ENCODE data around the gene CYBB. TPM values are rescaled to one million over a fixed set of nuclear protein-coding genes. Genes with fewer than 3 reads are reported as not detected.

The CYBB gene
- total RNA-seq, 2 experiments from 2014 or later = 1.6 TPM

GRCh38 chrX:37813570-37813969, 33.7 kb downstream of the CYBB start:
- Mint-ChIP-seq H3K9me3 (no peaks in the 10 kb centered on the region), H3K4me1 (ENCODE audit: low read depth) (no peaks in the 10 kb centered on the region), H3K4me3 (no peak overlapping the region), H3K27me3 (no peaks in the 10 kb centered on the region), H3K36me3 (ENCODE audit: low read depth) (no peaks in the 10 kb centered on the region), H3K27ac (no peak overlapping the region)
- no peak overlapping the region for H3K4me3 ChIP-seq (ENCODE audit: low read length)
- ATAC-seq (ENCODE audit: poor library complexity) = no peak
- ChIA-PET POLR2A (no interaction called here), CTCF (no interaction called here)
- intact Hi-C loops (cut with DNase I, micrococcal nuclease) = no loop called here
- H3K27me3 ChIP-seq (ENCODE audit: control insufficient read depth in 1 of 2, insufficient read depth in 2 of 2, low read length in 2 of 2) = no peaks in the 10 kb centered on the region
- no peak for DNase-seq
- H3K36me3 ChIP-seq (ENCODE audit: insufficient read depth, low read length) = no peaks in the 10 kb centered on the region
- H3K27ac ChIP-seq (ENCODE audit: low read depth in 1 of 2, low read length in 2 of 2) = no peak overlapping the region
- H3K9me3 ChIP-seq (ENCODE audit: control insufficient read depth in 1 of 2, insufficient read depth in 1 of 2, low read length in 2 of 2) = no peaks in the 10 kb centered on the region
- no peak for TF ChIP-seq CTCF (IDR thresholded peaks at IDR 0.05)
- no peaks in the 10 kb centered on the region for H3K4me1 ChIP-seq (ENCODE audit: insufficient read depth, low read length)

GRCh38 chrX:37815366-37815765, 35.5 kb downstream of the CYBB start:
- CTCF ChIA-PET = no interaction called here
- TF ChIP-seq CTCF (IDR thresholded peaks at IDR 0.05) = no peak
- H3K4me1 Mint-ChIP-seq (ENCODE audit: low read depth) = no peaks in the 10 kb centered on the region
- no peaks in the 10 kb centered on the region for H3K9me3 ChIP-seq (ENCODE audit: control insufficient read depth in 1 of 2, insufficient read depth in 1 of 2, low read length in 2 of 2)
- H3K27ac Mint-ChIP-seq = no peak overlapping the region
- H3K36me3 Mint-ChIP-seq (ENCODE audit: low read depth) = no peaks in the 10 kb centered on the region
- no peaks in the 10 kb centered on the region for H3K4me1 ChIP-seq (ENCODE audit: insufficient read depth, low read length)
- no peaks in the 10 kb centered on the region for H3K9me3 Mint-ChIP-seq
- DNase-seq (no peak), ATAC-seq (ENCODE audit: poor library complexity) (no peak)
- intact Hi-C loops (cut with DNase I, micrococcal nuclease) = no loop called here
- no peak overlapping the region for H3K4me3 ChIP-seq (ENCODE audit: low read length)
- no peak overlapping the region for H3K4me3 Mint-ChIP-seq
- H3K27ac ChIP-seq (ENCODE audit: low read depth in 1 of 2, low read length in 2 of 2) = no peak overlapping the region
- H3K36me3 ChIP-seq (ENCODE audit: insufficient read depth, low read length) = no peaks in the 10 kb centered on the region
- POLR2A ChIA-PET = no interaction called here
- H3K27me3 ChIP-seq (ENCODE audit: control insufficient read depth in 1 of 2, insufficient read depth in 2 of 2, low read length in 2 of 2) = no peaks in the 10 kb centered on the region
- no peaks in the 10 kb centered on the region for H3K27me3 Mint-ChIP-seq

GRCh38 chrX:37816766-37817165, 36.9 kb downstream of the CYBB start:
- Mint-ChIP-seq H3K27ac (no peak overlapping the region), H3K4me1 (ENCODE audit: low read depth) (no peaks in the 10 kb centered on the region), H3K9me3 (no peaks in the 10 kb centered on the region), H3K36me3 (ENCODE audit: low read depth) (no peaks in the 10 kb centered on the region), H3K27me3 (no peaks in the 10 kb centered on the region), H3K4me3 (no peak overlapping the region)
- ChIA-PET CTCF (no interaction called here), POLR2A (no interaction called here)
- H3K4me3 ChIP-seq (ENCODE audit: low read length) = no peak overlapping the region
- DNase-seq = no peak
- intact Hi-C loops (cut with DNase I, micrococcal nuclease) = no loop called here
- TF ChIP-seq CTCF (IDR thresholded peaks at IDR 0.05) = no peak
- H3K36me3 ChIP-seq (ENCODE audit: insufficient read depth, low read length) = no peaks in the 10 kb centered on the region
- H3K4me1 ChIP-seq (ENCODE audit: insufficient read depth, low read length) = no peaks in the 10 kb centered on the region
- H3K27me3 ChIP-seq (ENCODE audit: control insufficient read depth in 1 of 2, insufficient read depth in 2 of 2, low read length in 2 of 2) = no peaks in the 10 kb centered on the region
- no peak for ATAC-seq (ENCODE audit: poor library complexity)
- H3K27ac ChIP-seq (ENCODE audit: low read depth in 1 of 2, low read length in 2 of 2) = no peak overlapping the region
- H3K9me3 ChIP-seq (ENCODE audit: control insufficient read depth in 1 of 2, insufficient read depth in 1 of 2, low read length in 2 of 2) = no peaks in the 10 kb centered on the region
